HG02981 (cell line): ENCODE results near the gene RPSA.
"Not testable (repeated sequence)": the region's sequence is repeated elsewhere in the genome, so short reads cannot be mapped to it uniquely, and the experiment has no call there.

ENCODE experiments used
- ATAC-seq: cut with Tn5 transposase; IDR thresholded peaks from one replicate; pipeline ENCODE4 v1.9.1; 2021; ENCODE audit warnings: mild to moderate bottlenecking, moderate library complexity; ENCODE audit not compliant: unreplicated experiment

Gene RPSA

GRCh38 chr3:39453134-39453533 is 46.6 kb downstream of the RPSA start:
- peak; percentile 88 for ATAC-seq

- not testable (repeated sequence) for ATAC-seq
These were observed 47.4 kb downstream of the RPSA start for GRCh38 chr3:39453872-39454271.

GRCh38 chr3:39454591-39455217 is 48.2 kb downstream of the RPSA start:
- ATAC-seq: no peak

GRCh38 chr3:39456159-39456558 is 49.6 kb downstream of the RPSA start:
- no peak for ATAC-seq

- no peak for ATAC-seq
These were observed 50.8 kb downstream of the RPSA start for GRCh38 chr3:39457361-39457760.

GRCh38 chr3:39458579-39458978 is 52.1 kb downstream of the RPSA start:
- ATAC-seq: not testable (repeated sequence)

- no peak for ATAC-seq
These were observed 54.2 kb downstream of the RPSA start for GRCh38 chr3:39460677-39461076.
